CD1c-positive myeloid dendritic cell (primary cell): ENCODE results near the gene DAZAP2.
"Not testable (repeated sequence)": the region's sequence is repeated elsewhere in the genome, so short reads cannot be mapped to it uniquely, and the experiment has no call there.

Experiments used
- DNase-seq: peaks from one replicate; pipeline ENCODE4 v3.0.0-alpha.2; 2016; ENCODE audit errors: extremely low spot score

Gene DAZAP2

DNA sequence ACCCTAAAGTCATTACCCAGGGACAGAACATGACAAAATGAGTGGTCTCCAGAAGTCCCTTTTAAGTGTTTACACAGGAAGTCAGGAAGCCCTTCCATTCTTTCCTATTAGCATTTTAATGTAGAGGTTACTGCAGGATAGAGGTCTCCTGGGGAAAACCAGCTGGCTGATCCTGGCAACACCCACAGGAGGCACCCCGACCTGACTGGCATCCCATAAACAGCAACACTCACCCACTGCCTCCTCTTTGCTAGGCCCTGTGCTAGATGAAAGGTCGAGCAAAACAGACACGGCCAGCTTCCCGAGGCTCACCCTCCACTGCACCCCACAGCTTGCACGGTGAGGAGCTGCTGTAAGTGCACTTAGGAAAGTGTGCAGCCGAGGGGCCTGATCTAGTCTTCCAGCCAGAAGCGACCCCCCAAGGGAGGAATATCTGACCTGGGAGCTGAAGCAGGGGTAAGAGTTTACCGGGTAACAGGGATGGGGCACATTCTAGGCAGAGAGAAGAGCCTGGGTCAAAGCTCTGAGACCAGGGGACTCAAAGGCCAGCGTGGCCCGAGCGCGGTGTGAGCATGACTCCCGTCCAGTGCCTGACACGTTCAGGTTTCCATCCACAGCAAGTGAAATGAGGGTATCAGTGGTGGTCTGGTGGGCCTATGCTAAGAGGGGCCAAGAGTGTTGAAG lies 9.0 kb downstream of the DAZAP2 start:
- DNase-seq, result no peak

DNA sequence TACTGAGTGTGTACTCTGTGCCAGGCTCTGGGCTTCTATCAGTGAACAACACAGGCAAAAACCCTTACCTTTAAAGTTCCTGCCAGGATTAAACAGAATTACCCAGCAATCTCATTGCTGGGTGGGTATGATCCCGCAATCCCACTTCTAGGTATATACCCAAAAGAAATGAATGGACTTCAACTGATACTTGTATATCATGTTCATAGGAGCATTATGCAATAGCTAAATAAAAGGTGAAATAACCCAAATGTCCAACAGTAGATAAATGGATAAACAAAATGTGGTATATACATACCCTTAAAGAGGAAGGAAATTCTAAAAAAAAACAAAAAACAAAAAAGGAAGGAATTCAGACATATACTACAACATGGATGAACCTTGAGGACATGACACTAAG lies 14.7 kb downstream of the DAZAP2 start:
- DNase-seq, result no peak

GRCh38 chr12:51254536-51254935 lies 15.9 kb downstream of the DAZAP2 start:
- no peak for DNase-seq

DNA sequence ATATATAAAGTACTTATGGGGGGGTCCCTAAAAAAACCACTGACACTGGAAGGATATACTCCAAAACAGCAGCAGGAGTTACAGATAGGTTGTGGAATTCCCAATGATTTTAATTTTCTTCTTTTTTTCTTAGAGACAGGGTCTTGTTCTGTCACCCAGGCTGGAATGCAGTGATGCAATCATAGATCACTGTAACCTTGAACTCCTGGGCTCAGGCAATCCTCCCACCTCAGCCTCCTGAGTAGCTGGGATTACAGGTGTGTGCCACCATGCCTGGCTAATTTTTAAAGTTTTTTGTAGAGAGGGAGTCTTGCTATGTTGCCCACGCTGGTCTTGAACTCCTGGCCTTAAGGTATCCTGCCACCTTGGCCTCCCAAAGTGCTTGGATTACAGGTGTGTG lies 21.0 kb downstream of the DAZAP2 start:
- not testable (repeated sequence) for DNase-seq

DNA sequence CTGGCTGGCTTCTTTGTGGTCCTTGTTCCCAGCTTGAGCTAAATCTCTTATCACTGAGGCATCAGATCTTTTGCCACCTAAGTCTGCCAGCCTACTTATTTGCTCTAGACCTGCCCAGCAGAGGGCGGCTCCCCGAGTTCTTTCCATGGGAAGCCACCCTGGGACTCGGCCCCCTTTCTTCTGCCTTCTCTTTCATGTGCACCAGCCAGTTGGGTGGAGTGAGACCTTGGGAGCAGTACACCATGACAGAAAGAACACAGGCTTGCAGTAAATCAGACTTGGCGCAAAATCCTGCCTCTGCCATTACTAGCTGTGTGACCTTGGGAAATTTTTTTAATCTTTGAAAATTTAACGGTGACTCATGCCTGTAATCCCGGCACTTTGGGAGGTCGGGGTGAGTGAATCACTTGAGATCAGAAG lies 24.1 kb downstream of the DAZAP2 start:
- peak; percentile 44 for DNase-seq

DNA sequence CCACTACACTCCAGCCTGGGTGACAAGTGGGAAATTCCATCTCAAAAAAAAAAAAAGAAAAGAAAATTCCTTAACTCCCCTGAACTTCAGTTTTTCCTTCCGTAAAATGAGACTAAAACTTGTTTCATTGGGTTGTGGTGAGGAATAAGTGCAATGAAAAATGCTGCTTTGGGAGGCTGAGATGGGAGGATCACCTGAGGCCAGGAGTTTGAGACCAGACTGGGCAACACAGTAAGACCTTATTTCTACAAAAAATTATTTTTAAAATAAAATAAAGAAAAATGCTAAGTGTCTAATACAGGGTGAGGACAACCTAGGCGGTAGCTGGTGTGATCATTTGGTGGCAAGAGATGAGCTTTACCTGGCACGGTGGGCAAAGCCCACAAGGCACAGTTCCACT lies 24.7 kb downstream of the DAZAP2 start:
- no peak for DNase-seq

DNA sequence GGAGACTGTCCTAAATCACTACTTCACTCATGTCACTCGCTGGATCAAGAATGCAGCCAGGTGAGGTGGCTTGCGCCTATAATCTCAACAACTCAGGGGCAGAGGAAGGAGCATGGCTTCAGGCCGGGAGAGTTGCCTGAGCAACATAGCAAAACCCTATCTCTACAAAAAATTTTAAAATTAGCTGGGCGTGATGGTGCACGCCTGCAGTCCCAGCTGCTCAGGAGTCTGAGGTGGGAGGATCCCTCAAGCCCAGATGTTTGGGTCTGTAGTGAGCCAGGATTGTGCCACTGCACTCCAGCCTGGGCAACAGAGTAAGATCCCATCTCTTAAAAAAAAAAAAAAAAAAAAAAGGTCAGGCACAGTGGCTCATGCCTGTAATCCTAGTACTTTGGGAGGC lies 25.7 kb downstream of the DAZAP2 start:
- no peak for DNase-seq

GRCh38 chr12:51265024-51265423 lies 26.4 kb downstream of the DAZAP2 start:
- DNase-seq, result no peak

- peak; percentile 25 for DNase-seq
Measured at GRCh38 chr12:51269174-51270066, 30.8 kb downstream of the DAZAP2 start.

- peak; percentile 77 for DNase-seq
Measured at GRCh38 chr12:51270067-51270950, 31.7 kb downstream of the DAZAP2 start, which contains the start of gene SMAGP. SMAGP (minus strand) TSS chr12:51270415; CDS start chr12:51269278, 1,137 bp downstream.

- peak; percentile 54 for DNase-seq
Measured at GRCh38 chr12:51270951-51271518, 32.4 kb downstream of the DAZAP2 start.

GRCh38 chr12:51272810-51273209 lies 34.2 kb downstream of the DAZAP2 start:
- DNase-seq, result not testable (repeated sequence)

- no peak for DNase-seq
Measured at GRCh38 chr12:51275088-51275487, 36.5 kb downstream of the DAZAP2 start.

DNA sequence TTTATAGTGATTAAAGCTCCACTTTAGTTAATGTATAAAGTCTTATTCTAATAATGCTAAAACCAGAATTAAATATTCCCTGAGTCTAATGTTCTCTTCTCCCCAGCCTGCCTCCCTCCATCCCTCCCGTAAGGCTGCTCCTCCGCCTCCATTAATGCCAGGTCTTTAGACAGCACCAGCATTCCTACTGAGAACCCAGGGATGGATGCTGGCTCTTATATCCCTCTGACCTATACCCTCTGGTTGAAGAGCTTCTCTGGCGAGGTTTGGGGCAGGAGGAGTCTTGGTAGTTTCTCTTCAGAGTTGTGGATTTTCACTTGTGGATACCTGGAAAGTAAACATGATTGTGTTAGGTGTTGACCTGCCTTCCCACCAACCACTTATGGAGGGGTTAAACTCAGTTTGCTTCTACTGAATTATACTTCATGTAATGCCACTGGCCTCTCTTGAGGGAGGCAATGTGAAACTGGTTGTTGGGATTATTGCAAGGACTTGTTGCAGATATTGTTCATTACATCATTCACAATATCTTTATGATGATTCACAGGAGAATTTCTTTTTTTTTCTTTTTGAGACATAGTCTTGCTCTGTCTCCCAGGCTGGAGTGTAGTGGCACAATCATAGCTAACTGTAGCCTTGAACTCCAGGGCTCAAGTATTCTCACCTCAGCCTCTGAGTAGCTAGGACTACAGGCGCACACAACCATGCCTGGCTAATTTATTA lies 42.7 kb downstream of the DAZAP2 start:
- DNase-seq, result no peak

GRCh38 chr12:51285843-51286242 lies 47.2 kb downstream of the DAZAP2 start:
- no peak for DNase-seq

GRCh38 chr12:51291603-51292513 lies 53.2 kb downstream of the DAZAP2 start:
- DNase-seq, result peak; percentile 66
